Fibroblast of gingiva (primary cell): ENCODE data around the gene VSIR.
A peak's percentile ranks its signal among the peaks of the same experiment; 100 is the strongest.

Experiments
- DNase-seq: peaks from one replicate; pipeline ENCODE4 v3.0.0-alpha.2; 2011; ENCODE audit warnings: low read depth

Gene VSIR

GRCh38 chr10:71727738-71728737, 45.3 kb downstream of the VSIR start:
- DNase-seq: peak; percentile 49

DNA sequence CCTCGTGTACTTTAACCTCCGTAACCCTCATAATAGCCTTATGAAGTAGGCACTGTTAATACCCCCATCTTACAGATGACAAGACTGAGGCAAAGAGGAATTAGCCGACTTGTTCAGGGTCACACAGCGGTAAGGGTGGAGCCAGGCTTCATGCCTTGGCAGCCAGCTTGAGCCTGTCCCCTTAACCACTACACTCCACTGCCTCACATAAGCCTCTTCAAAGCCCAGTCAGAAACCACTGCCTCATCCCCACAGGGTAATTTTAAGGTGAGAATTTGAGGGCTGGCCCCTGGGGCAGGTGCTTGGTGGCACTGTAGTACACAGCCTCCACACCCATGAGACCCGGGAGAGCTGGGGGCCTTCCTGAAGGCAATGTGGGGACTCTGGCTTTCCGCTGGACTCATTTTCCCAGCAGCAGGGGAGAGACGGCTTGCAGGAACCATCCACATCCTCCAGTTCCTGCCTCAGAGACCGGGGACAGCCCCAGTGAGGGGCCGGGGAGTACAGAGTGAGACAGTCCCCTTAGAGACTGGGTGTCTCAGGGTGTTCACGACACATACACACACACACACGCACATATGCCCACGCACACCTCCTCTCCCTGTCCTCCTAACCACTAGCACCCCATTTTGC, 46.1 kb downstream of the VSIR start:
- no peak for DNase-seq

DNA sequence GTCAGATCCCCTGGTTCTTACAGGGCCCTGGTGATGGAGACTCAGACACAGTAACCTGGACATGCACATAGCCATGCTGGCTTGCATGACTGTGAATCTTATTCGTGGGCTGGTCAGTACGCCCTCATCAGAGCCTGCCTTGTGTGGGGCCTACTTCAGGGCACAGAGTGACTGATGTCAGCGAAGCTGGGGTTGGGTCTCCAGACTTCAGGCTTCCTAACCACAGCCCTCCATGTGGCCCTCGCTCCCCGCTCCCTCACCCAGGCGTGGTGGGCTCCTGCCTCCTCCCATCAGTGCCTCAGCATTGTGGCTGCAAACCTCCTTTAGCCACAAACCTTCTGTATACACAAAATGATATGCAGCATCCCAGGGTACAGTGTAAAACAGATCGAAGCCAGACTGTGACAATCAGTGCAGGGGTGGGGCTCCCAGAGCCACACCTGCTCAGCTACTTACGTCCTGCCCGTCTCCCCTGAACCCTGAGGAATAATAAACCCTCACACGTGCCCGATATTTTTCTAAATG, 46.7 kb downstream of the VSIR start:
- DNase-seq: no peak

DNA sequence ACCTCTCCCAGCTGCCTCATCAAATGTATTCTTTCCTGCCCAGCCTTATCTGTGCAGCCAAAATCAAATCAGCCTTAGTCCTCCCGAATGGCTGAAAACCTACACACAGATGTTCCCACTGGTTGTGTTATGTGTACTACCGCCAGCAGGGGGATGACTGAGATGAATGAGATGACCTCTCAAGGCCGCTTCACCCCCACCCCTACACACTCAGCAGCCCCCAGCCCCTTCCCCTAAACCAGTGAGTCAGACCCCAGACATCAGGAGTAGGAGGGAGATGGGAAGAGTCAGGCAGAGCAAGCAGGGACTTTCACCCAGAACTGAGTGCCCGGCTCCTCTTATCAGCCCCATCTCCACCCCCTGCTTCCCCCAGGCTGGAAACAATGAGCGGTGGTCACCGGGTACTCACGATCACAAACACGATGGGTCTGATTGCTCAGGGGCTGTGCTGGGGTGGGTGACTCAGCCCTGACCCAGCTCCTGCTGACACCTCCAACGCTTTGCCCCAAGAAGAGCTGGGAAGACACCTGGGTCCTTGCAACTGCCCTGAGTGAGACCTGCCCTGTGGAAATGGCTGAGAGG, 47.2 kb downstream of the VSIR start:
- no peak for DNase-seq

DNA sequence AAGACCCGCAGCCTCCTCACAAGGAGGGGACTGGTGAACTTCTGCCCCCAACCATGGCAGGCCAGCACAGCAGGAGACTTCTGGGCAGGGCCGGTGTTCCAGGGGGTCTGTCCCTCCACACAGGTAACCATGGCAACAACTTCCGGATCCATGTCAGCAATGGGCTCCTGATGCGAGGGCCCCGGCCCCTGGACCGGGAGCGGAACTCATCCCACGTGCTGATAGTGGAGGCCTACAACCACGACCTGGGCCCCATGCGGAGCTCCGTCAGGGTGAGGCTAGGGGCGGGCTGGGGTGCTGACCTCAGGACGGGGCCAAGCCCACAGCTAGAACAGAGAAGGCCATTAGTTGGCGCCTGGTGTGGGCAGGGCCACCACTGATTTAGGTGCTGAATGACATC, 48.1 kb downstream of the VSIR start:
- no peak for DNase-seq

DNA sequence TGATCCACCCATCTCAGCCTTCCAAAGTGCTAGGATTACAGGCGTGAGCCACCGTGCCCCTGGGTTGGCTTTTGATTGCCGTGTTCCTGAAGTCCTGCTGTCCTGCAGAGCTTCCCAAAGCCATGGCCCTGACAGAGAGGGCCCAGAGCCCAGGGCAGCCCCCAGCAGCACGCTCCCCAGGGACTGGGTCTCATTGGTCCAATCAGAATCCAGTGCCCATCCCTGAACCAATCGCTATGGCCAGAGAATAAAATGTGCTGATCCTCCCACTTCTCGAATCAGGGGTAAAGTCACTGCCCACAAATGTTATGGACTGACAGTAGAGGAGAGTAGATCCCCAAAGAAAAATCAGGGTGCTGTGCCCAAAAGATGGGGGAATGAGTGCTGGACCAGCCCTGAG, 48.8 kb downstream of the VSIR start:
- no peak for DNase-seq

GRCh38 chr10:71723311-71723710, 50.0 kb downstream of the VSIR start:
- no peak for DNase-seq

DNA sequence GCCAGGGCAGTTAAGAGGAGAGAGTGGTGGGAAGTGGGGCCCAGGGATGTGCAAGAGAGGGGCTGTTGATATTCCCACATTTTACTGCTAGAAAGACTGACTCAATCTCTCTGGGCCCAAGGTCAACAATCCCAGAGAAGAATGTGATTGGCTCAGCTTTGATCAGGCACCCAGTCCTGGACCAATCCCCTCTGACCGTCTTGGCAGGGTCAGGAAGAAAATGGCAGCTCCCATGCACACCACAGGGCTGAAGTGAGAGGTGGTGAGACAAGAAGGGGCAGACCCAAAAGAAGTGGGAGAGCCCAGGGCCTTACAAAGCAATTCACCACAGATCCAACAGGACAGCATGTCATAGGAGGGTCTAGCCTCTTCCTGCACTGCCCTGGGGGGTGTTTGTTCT, 50.5 kb downstream of the VSIR start:
- no peak for DNase-seq

DNA sequence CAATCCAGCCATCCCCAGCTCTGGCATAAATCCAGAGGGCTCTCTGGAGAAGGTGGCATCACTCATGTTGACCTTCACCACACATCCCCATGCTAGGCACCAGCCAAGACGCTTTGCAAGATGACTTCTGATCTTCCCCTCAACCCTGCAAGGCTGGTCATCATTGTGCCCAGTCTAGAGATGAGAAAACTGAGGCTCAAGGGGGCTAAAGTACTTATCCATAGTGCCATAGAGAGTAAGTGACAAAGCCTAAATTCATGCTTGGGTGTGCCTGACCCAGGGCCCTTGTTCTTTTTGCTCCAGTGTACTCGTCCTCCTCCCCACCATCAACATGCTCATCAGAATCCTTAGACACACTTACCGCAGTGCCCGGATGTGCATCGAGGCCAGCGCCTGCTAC, 52.0 kb downstream of the VSIR start:
- DNase-seq: no peak

- no peak for DNase-seq
Measured at GRCh38 chr10:71720288-71720687, 53.0 kb downstream of the VSIR start.

GRCh38 chr10:71719464-71720201, 53.7 kb downstream of the VSIR start, which contains the start of gene C10orf105:
Gene C10orf105 (minus strand): TSS chr10:71719778. CDS start chr10:71716337, 3,441 bp downstream.
- no peak for DNase-seq

DNA sequence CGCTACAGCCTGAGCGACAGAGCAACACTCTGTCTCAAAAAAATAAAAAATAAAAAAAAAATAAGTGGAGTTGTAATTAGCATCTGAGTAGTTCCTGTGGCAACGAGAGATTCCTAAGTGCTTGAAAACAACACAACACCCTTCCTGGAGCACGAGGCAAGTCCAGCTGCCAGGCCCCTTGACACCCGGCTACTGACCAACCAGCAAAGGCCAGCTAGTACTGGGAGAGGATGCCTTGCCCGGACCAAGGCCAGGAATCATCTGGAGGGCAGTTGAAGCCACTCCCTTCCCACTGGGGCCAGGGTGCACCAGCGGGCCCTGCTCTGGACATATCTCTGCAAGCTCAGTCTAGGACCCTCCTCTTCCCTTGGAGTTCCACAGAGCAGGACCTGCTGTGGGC, 54.3 kb downstream of the VSIR start:
- DNase-seq: peak; percentile 70

DNA sequence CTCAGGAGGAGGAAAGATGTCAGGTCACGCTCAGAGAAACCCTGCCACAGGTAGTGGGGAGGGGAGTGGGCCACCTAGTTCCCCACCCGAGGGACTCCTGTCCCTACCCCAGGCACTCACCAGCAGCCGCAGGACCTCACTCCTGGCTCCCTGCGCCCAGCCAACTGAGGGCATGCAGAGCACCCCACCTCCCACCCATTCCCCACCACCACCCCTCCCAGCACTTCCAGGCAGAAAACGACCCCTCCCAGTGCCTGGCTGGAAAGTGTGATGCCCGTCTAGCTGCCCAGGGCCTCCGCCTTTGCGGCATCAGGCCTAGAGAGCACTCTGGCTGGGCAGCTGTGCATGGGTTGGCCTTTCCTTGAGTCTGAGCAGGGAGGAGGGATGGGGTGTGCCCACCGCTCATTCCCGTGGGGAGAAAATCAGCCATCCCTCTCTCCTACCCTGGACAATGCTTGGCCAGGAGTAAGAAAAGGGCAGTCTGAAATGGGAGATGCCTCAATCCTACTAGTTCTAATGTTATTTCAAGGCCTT, 55.1 kb downstream of the VSIR start:
- no peak for DNase-seq

DNA sequence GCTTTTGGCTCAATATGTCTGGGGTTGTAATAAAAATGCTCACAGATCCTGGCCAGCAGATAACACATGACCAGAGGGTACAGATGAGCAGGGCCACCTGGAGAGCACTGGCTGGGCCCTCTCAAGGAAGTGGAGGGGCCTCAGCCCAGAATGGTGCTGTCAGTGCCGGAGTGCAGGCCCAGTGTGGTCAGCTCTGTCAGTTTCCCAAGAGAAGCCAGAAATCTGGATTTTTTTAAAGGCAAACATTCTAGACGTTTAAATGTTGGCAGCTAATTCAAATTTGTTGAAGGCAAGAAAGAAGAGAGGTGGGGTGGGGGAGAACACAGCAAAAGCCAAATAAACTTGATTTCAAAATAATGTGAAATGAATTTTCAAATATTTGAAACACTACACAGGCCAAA, 55.8 kb downstream of the VSIR start:
- DNase-seq: peak; percentile 42

GRCh38 chr10:71717056-71717455, 56.3 kb downstream of the VSIR start:
- DNase-seq: no peak

DNA sequence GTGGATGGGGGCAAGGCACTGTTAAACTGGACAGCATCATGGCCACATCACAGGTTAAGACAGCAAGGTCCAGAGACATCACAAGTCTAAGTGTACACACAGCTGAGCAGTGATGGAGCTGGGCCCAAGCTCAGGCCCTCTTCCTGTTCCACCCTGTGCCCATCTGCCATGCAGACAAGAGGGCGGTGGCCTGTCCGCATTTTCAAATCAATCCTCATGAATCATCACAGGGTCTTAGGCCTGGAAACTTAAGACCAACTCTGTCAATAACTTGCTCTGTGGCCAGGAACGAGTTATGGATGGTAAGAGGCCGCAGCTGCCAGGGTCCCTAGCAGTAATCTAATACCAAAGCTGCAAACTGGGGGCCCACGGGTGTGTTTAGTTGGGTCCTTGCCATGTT, 56.9 kb downstream of the VSIR start:
- no peak for DNase-seq

DNA sequence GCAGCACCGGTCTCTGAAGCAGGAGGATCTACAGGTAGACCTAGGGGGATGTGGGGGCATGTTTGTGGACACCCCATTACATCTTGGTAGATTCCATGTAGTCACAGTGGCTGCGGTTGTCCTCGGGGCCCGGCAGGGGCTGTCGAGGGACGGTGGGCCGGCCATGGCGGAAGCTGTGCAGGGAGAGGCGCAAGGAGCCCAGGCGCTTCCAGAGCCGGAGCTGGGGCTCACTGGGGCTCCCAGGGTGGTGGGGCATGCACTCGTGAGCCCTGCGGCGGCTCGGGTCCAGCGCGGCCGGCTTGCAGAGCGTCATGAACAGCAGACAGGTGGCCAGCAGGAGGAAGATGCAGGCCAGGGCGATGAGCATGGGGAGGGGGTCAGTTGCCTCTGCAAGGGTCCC, 57.5 kb downstream of the VSIR start:
- no peak for DNase-seq

DNA sequence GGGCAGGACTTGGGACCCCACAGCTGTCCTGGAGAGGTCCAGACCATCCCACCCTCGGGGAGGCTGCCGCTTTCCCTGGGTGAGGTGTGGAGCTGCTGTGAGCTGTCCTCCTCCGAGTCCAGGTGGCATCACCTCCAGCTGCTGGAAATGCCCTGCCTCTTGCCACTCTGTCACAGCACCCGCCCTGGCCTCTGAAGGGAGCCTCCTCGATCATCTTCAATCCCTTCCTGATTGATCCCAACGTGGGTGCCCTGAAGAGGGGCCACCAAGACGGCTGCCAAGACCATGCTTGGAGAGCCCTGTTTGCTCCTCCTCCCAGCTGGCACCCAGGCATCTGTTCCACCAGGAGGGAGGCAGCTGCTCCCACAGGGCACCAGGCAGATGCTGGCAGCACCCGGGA, 58.3 kb downstream of the VSIR start:
- DNase-seq: no peak

GRCh38 chr10:71714592-71714991, 58.7 kb downstream of the VSIR start:
- DNase-seq: no peak

GRCh38 chr10:71714031-71714410, 59.3 kb downstream of the VSIR start:
- DNase-seq: no peak

DNA sequence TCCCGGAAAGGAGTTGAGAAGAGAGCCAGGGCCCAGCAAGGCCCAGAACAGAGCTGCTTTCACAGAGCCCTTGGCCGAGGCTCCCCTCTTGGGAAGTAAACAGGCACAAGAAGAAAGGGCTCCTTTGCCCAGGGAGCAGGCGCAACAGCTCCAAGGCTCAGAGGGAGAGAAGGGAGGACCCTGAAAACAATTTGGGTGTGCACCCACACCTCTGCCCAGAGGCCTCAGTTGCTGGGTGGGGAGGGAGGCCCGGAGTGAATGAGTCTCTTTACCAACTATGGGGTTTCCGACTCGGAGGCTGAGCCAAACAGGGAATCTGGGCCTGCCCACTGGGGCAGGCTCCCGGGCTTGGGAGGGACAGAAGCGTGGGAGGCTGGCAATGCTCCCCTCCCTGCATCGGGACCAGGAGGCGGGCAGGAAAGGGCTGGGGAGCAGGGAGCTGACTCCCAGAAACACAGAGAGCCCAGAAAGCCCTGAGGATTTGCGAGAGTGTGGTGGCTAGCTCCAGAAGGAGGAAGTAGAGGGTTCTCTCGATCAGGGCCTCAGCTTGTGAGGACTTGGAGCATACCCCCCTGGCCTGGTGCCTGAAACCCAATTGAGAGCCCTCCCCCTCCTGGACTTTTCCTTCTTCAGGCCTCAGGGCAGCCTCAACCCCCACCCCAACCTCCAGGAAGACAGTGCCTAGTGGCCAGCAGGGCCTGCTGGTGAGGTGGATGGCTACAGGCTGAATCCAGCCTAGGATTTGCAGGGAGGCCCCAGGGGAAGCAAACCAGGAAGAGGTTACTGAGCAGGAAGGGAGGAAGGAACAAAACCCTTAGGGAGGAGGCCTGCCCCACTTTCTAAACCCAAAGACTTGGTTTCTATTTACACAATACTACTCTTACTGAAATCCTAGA, 59.9 kb downstream of the VSIR start:
- DNase-seq: peak; percentile 91
